ENCODE data around the gene TTC28. TPM values are rescaled to one million over a fixed set of nuclear protein-coding genes. Genes with fewer than 3 reads are reported as not detected.

Gene TTC28
- total RNA-seq, 1 donor from 2014 or later = 46.2 TPM

DNA sequence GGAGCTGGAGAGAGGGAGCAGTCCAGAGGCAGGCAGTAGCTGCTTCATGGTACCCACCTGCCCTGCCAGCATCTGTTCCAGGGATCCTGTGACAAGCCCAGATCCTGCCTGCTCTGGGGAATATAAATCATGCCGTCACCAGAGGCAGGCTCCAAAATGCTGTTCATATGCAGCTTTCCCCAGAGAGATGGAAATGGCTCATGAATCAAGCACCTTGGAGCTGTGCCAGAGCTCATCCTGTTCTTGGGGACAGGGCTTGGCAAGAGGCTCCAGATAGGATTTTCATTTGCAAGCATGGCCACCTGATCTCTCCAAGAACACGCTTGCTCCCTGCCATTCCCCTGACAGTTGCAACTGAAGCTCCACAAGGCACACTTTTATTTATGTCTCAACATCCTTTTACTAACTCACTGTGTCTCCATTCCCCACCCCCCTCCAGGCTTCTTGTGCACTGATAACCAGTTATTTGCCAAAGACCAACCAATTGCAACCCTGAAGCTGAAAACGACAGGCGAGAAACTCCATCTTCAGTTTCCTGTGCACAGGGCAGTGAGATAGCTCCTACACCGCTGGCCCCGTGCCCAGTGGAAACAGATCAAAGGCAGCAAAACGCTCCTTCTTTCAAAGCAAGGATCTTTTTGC, 644.8 kb downstream of the TTC28 start:
- DNase-seq (ENCODE audit: low spot score) = no peak
- Mint-ChIP-seq H3K4me3 (no peak overlapping the region), H3K36me3 (peaks cover 11% of the 10 kb centered on the region), H3K27me3 (ENCODE audit: insufficient read depth, low read depth) (no peaks in the 10 kb centered on the region), H3K9me3 (peaks cover 15% of the 10 kb centered on the region), H3K4me1 (peaks cover 46% of the 10 kb centered on the region), H3K27ac (peak overlapping the region; percentile 94)
- TF ChIP-seq, protein P1, sequence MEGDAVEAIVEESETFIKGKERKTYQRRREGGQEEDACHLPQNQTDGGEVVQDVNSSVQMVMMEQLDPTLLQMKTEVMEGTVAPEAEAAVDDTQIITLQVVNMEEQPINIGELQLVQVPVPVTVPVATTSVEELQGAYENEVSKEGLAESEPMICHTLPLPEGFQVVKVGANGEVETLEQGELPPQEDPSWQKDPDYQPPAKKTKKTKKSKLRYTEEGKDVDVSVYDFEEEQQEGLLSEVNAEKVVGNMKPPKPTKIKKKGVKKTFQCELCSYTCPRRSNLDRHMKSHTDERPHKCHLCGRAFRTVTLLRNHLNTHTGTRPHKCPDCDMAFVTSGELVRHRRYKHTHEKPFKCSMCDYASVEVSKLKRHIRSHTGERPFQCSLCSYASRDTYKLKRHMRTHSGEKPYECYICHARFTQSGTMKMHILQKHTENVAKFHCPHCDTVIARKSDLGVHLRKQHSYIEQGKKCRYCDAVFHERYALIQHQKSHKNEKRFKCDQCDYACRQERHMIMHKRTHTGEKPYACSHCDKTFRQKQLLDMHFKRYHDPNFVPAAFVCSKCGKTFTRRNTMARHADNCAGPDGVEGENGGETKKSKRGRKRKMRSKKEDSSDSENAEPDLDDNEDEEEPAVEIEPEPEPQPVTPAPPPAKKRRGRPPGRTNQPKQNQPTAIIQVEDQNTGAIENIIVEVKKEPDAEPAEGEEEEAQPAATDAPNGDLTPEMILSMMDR (IDR thresholded peaks at IDR 0.05) = no peak
- TF ChIP-seq EZH2phosphoT487 (IDR thresholded peaks at IDR 0.05) (no peak), EZH2 (IDR thresholded peaks at IDR 0.05) (no peak)
- H3K27me3 ChIP-seq = no peaks in the 10 kb centered on the region
- no peaks in the 10 kb centered on the region for H3F3A ChIP-seq (ENCODE audit: low read depth)
- H3K9ac ChIP-seq = no peak overlapping the region
- peaks cover 13% of the 10 kb centered on the region for H3K4me1 ChIP-seq
- H3K4me3 ChIP-seq = no peak overlapping the region
- no peak overlapping the region for H2AFZ ChIP-seq (replicated peaks)
- H3K36me3 ChIP-seq = no peaks in the 10 kb centered on the region
- no peaks in the 10 kb centered on the region for H3K9me3 ChIP-seq (ENCODE audit: low read depth)
- no peaks in the 10 kb centered on the region for H3K79me2 ChIP-seq (ENCODE audit: low read depth)
- no peak overlapping the region for H3K4me2 ChIP-seq
- no peak overlapping the region for H3K27ac ChIP-seq
- H4K20me1 ChIP-seq (ENCODE audit: low read depth) = no peaks in the 10 kb centered on the region

DNA sequence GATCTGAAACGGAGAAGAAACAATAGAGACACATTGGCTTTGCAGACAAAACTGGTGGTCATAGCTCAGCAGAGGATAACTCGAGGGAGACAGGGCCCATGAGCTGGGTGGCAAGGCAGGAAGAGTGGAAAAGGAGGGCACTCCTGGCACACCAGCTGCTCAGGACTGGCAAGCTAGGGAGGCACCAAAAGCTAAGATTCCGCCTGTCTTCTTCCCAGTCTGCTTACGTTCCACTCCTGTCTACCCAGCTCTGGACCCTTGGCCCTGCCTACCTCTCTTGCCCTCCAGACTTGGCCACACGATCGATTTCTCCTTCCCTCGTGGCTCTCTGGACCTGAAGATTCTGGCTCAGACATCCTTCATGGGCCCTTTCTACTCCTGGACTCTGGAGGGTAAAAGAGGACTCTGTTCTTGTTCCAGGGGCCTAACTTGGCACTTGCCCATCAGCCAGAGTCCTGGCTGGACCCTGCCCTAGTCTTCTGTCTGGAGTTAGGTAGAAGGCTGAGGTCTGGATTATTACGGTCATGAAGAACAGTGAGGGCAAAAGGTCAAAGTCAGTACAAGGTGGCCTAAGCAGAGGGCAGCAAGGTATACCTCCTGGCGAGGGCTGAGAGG, 645.4 kb downstream of the TTC28 start:
- no peak overlapping the region for H3K9ac ChIP-seq
- Mint-ChIP-seq H3K36me3 (peaks cover 14% of the 10 kb centered on the region), H3K4me3 (no peak overlapping the region), H3K9me3 (peaks cover 10% of the 10 kb centered on the region), H3K27me3 (ENCODE audit: insufficient read depth, low read depth) (peaks cover 2% of the 10 kb centered on the region), H3K4me1 (peaks cover 53% of the 10 kb centered on the region), H3K27ac (no peak overlapping the region)
- DNase-seq (ENCODE audit: low spot score) = no peak
- TF ChIP-seq, protein P1 (IDR thresholded peaks at IDR 0.05) = no peak
- TF ChIP-seq EZH2 (IDR thresholded peaks at IDR 0.05) = no peak
- TF ChIP-seq EZH2phosphoT487 (IDR thresholded peaks at IDR 0.05) = no peak
- no peak overlapping the region for H2AFZ ChIP-seq (replicated peaks)
- H3K9me3 ChIP-seq (ENCODE audit: low read depth) = no peaks in the 10 kb centered on the region
- no peak overlapping the region for H3K4me3 ChIP-seq
- no peaks in the 10 kb centered on the region for H3K36me3 ChIP-seq
- peaks cover 13% of the 10 kb centered on the region for H3K4me1 ChIP-seq
- no peaks in the 10 kb centered on the region for H3F3A ChIP-seq (ENCODE audit: low read depth)
- H4K20me1 ChIP-seq (ENCODE audit: low read depth) = no peaks in the 10 kb centered on the region
- H3K27me3 ChIP-seq = no peaks in the 10 kb centered on the region
- H3K79me2 ChIP-seq (ENCODE audit: low read depth) = no peaks in the 10 kb centered on the region
- H3K27ac ChIP-seq = no peak overlapping the region
- H3K4me2 ChIP-seq = no peak overlapping the region

DNA sequence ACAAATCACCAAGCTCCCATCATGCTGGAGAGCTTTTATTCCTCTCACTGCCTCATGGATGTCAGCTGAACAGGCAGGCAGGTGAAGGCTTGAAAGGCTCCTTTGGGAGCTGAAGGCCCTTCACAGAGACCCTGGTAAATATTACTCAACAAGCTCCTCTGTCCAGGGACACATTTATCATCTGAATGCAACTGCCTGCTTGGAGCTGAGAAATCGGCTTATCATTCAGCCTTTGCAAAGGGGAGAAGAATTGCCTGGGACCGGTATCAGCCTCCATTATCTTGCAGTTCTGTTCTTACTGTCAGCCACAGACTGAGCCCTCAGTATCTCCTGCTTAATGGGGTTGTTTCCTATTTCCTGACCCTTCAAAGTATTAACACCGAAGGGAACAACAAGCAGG, 646.8 kb downstream of the TTC28 start:
- no peak overlapping the region for H3K4me3 ChIP-seq
- Mint-ChIP-seq H3K4me1 (peaks cover 62% of the 10 kb centered on the region), H3K27me3 (ENCODE audit: insufficient read depth, low read depth) (peaks cover 3% of the 10 kb centered on the region)

More for the DNA sequence above, 646.8 kb downstream of the TTC28 start:
- no peak overlapping the region for H3K27ac Mint-ChIP-seq
- H3K4me3 Mint-ChIP-seq = no peak overlapping the region
- peaks cover 8% of the 10 kb centered on the region for H3K9me3 Mint-ChIP-seq
- no peaks in the 10 kb centered on the region for H3K79me2 ChIP-seq (ENCODE audit: low read depth)
- no peak overlapping the region for H3K27ac ChIP-seq
- peaks cover 19% of the 10 kb centered on the region for H3K36me3 Mint-ChIP-seq
- H3K9me3 ChIP-seq (ENCODE audit: low read depth) = no peaks in the 10 kb centered on the region
- no peaks in the 10 kb centered on the region for H3K36me3 ChIP-seq
- no peaks in the 10 kb centered on the region for H4K20me1 ChIP-seq (ENCODE audit: low read depth)
- peaks cover 13% of the 10 kb centered on the region for H3K4me1 ChIP-seq
- H3K27me3 ChIP-seq = no peaks in the 10 kb centered on the region
- no peaks in the 10 kb centered on the region for H3F3A ChIP-seq (ENCODE audit: low read depth)
- no peak overlapping the region for H3K4me2 ChIP-seq
- no peak overlapping the region for H2AFZ ChIP-seq (replicated peaks)
- TF ChIP-seq EZH2phosphoT487 (IDR thresholded peaks at IDR 0.05) = no peak
- TF ChIP-seq, protein P1 (IDR thresholded peaks at IDR 0.05) = no peak
- no peak for TF ChIP-seq EZH2 (IDR thresholded peaks at IDR 0.05)
- no peak overlapping the region for H3K9ac ChIP-seq
- DNase-seq (ENCODE audit: low spot score) = no peak
